GM13976 (cell line): ENCODE results near the gene MRGPRX2.

Experiments
- DNase-seq: peaks from one replicate; pipeline ENCODE4 v3.0.0; 2012; ENCODE audit warnings: low spot score
- CTCF ChIP-seq: IDR thresholded peaks from 2 replicates; pipeline ENCODE4 v1.5.1; 2012; ENCODE audit warnings: borderline replicate concordance, mild to moderate bottlenecking; ENCODE audit not compliant: insufficient read depth; ENCODE audit errors: extremely low read depth, missing control alignments, control extremely low read depth
- in situ Hi-C: fragments of 300-500 bp; cut with MboI; formaldehyde crosslinking; loops from one replicate; pipeline ENCODE4 v1.12.0; 2022; ENCODE audit warnings: low sequenced_read_pairs, mixed read lengths, inconsistent platforms; ENCODE audit not compliant: unreplicated experiment

Gene MRGPRX2

GRCh38 chr11:19040051-19040450 is 20.5 kb downstream of the MRGPRX2 start:
- TF ChIP-seq CTCF: no peak
- in situ Hi-C loops: no loop called here
- no peak for DNase-seq

- in situ Hi-C loops: no loop called here
- no peak for TF ChIP-seq CTCF
- no peak for DNase-seq
Measured at GRCh38 chr11:19039409-19039808, 21.1 kb downstream of the MRGPRX2 start.

GRCh38 chr11:19032990-19033389 is 27.5 kb downstream of the MRGPRX2 start:
- in situ Hi-C loops: no loop called here
- no peak for DNase-seq
- no peak for TF ChIP-seq CTCF

- TF ChIP-seq CTCF: no peak
- in situ Hi-C loops: no loop called here
- DNase-seq: no peak
Measured at GRCh38 chr11:19027829-19028595, 32.5 kb downstream of the MRGPRX2 start.

- in situ Hi-C loops: no loop called here
- no peak for DNase-seq
- no peak for TF ChIP-seq CTCF
Measured at GRCh38 chr11:19026862-19027261, 33.7 kb downstream of the MRGPRX2 start.

- no peak for DNase-seq
- in situ Hi-C loops: no loop called here
- no peak for TF ChIP-seq CTCF
Measured at GRCh38 chr11:19025481-19026406, 34.8 kb downstream of the MRGPRX2 start.
